ENCODE results near the gene MIX23.
"Not testable (repeated sequence)": the region's sequence is repeated elsewhere in the genome, so short reads cannot be mapped to it uniquely, and the experiment has no call there.

MIX23 gene

DNA sequence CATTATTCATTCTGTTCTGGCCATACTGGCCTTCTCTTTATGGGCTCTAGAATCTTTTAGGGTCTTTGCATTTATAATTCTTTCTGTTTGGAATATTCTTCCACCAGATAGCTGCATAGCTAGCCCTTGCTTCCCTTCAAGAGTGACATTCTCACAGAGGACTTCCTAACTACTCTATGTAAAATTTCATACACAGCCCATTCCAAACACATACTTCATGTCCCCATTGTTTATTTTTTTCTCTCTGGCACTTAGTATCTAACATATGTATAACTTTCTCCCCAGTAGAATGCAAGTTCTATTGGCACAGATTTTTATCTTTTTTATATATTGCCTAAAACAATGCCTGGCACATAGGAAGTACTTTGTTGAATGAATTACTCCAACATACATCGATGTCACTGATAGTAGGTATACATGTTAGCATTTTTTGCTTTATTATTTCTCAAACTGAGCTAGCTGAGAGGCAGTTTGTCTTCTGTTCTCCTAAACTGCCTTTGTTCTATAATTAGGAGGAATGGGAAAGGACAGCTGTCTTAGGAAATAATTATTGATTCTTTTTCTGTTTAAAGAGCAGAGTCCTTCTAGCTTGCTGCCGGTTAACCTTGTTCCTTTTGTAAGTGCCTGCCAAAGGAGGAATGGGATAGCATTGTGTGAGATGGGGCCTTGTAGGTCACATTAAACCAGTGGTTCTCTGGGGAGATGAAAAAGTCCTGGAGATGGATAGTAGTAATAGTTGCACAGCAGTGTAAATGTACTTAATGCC is 8.8 kb upstream of the MIX23 start:
- DNase-seq = no peak

DNA sequence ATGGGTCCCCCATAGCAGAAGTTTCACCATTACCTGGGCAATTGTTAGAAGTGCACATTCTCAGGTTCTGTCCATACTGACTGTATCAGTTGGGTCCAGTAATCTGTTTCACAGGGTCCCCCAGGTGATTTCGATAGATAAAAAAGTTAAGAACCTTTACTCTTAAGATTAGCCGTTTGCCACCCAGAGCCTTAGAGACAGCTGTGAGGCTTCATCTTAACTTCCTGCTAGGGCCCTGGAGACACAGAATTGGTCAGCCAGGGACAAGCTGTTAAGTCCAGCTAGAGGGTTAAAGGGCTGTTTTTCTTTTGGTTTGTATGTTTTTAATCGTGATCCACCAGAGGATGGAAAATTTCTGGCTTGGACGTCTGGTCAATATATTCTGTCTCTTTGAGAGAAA is 7.6 kb upstream of the MIX23 start:
- DNase-seq = no peak

DNA sequence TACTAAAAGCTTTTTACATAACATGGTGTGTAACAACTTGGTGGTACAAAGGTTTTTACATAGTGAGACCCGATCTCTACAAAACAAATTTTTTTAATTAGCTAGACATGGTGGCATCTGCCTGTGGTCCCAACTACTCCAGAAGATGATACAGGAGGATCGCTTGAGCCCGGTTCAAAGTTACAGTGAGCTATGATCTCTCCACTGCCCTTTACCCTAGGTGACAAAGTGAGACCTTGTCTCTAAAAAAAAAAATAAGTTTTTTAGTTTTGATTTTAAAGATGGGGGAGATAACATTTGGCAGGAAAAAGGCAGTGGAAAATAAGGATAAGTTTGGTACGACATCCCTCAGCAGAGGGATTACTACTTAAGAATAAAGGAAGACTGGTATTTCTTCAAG is 6.9 kb upstream of the MIX23 start:
- no peak for DNase-seq

DNA sequence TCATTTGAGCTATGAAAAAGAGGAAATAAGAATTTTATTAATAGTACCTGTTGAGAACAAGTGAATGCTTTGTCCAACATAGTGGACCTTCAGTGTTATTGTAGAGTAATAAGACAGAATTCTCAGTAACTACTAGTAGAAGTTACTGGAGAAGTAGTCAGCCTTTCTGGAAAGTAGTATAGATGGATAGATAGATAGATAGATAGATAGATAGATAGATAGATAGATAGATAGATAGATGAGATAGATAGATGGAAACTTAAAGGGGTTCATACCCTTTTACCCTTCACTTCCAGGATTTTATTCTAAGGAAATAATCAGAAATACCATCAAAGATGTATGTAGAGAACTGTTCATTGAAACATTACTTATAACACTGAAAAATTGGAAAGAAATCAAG is 6.2 kb upstream of the MIX23 start:
- DNase-seq = no peak

DNA sequence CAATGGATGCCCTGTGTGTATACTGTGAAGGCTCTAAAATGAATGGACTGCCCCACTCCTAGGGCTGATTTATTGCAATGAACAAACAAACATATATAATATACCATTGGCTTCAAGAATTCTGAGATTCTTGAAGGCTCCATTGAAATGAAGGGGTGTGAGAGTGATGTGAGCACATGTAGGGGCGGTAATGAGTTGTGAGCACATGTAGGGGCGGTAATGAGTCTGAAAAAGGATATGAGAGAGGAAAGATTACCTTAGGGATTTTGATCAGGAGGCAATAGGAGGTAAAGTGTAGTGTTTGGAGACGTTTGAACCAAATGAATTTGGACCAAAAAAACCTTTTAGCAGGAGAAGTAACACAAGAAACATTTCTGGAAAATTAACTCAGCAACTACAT is 4.7 kb upstream of the MIX23 start:
- no peak for DNase-seq

DNA sequence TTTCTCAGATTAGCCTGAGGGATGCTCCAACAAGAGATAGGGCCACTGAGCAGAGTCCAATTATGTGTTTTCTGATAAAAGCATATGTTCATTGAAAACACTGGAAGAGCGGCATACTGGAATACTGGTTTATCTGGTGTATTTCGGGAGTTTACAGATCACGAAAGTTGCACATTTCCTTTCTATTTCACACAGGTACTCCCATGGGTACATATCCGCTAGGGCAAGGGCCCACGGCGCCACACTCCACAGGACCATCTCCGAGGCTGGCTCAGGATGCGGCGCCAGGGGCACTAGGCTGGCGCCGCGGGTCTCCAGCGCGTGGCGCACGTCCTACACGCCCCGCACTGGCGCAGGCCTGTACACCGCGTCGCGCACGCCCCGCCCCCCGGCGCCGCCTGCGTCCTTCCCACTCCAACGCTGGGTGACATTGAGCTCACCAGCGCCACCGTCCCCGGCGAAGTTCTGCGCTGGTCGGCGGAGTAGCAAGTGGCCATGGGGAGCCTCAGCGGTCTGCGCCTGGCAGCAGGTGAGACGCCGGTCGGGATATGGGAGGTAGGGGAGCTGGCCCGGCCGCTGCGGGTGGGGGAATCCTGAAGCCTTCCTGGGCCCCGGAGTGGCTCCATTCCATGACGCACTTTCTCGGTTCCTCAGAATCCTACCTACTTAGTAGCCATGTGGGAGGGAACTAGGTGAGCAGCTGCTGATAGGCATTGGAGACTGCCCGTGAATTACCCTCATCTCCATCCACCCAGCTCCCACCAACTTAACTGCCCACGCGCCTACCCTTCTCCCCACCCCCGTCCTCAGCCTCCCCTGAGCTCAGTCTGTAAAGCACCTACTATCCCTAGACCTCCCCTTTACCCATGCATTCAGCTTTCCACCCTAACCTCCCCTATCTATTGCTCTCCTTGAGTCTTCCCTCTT is 1.0 kb upstream of the MIX23 start, which contains the start of gene FAM162A:
Gene FAM162A, plus strand, starts transcription at position 412 of the 927 bp plus-strand sequence. Its CDS starts 84 bp downstream, at position 496.
- DNase-seq = peak; percentile 93

DNA sequence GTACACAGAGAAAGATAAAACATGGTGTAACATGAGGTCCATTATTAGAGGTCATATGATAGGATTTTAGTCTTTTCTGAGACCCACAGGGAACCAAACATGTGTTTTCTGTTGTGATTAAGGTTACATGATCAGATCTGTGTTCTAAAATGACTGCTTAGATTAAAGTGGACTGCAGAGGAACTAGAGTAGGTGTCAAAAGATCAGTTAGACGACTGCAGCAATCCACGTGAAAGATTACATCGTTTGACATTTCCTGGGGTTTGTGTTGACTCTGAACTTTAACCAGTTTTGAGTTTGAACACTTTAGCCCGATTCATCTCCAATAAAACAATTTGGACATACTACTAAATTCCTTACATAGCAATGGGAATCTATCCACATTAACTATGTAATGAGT is 5.1 kb downstream of the MIX23 start:
- DNase-seq = no peak

DNA sequence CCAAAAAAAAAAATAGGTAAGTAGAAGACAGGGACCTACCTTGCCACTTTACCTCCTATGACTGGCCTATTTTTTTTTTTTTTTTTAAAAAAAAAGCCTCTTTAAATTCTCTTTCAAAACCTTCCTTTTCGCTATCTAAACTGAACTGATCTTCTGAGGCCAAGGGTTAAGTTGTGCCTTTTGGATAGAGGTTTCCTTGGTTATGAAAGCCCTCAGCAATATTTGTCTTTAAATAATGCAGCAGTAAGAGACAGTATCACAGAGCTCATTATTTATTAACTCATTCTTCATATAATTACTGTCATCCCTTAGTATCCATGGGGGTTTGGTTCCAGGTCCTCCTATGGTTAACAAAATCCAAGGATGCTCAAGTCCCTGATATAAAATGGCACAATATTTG is 9.0 kb downstream of the MIX23 start:
- no peak for DNase-seq

DNA sequence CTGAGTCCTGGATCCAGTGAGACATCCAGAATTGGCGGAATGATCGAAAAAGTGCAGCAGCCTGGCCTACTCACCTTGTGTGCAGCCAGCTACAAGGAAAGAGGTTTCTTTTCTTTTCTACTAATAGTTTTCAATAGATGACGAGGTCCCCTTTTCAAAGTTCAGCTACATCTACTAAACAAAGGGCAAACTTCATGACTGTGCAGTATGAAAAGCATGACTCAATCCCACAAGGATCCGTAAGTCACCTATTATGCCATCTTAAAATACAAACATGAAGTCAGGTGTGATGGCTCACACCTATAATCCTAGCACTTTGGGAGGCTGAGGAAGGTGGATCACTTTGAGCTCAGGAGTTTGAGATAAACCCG is 16.7 kb downstream of the MIX23 start:
- no peak for DNase-seq

DNA sequence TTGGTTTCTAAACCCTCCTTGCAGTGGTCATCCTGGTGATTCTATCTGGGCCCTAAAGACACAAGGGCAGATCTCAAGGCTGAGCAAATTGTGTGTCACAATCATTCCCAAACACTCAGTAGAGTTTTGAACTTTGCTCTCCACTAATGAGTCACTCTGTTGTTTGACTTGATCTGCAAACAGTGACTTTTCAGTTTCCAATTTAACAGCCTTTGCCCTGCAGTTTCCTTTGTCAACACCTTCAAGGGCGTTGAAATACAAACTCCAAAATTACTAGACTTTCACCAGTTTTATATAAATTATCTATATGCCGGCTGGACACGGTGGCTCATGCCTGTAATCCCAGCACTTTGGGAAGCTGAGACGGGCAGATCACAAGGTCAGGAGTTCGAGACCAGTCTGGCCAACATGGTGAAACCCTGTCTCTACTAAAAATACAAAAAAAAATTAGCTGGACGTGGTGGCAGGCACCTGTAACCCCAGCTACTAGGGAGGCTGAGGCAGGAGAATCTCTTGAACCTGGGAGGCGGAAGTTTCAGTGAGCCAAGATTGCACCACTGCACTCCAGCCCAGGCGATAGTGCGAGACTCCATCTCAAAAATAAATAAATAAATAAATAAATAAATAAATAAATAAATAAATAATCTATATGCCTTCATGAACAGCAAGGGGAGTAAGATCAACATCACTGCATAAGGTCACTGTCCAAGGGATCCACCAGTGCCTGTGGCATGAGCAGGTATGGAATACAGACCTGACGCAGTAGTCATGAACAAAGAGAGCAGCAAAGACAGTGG is 17.3 kb downstream of the MIX23 start:
- DNase-seq = not testable (repeated sequence)

DNA sequence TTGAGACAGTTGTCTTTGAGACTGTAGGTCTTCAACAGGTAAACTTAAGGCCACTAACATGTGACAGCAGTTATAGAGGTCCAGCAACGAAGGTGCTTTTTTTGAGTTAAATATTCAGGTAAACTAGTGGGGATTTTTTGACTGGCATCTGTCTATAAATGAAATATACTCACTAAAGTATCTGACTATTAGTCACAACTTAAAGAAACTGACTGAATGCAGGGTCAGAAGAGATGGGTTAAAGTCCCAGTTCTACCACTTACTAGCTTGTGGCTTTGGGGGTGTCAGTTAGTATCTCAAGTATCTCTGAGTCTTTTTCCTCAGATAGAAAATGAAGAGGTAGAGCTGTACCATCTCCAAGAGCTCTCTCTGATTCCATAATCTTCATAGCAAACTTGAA is 18.0 kb downstream of the MIX23 start:
- DNase-seq = no peak

DNA sequence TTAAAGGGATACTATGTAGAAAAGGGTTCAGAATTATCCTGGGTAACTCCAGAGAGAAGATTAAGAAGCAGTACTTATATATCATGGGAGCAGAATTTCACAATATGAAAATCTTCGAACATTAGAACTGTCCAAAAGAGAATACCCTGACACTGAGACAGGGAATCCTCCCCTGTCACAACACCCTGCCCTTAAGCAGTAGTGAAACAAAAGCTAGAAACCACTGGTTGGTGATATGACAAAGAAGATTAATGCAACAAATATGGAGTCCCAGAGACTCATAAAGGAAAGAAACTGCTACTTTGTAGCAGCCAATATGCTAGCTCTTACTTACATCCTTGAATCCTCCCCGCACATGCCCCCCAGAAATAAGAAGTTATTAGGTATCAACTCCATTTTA is 18.5 kb downstream of the MIX23 start:
- no peak for DNase-seq

DNA sequence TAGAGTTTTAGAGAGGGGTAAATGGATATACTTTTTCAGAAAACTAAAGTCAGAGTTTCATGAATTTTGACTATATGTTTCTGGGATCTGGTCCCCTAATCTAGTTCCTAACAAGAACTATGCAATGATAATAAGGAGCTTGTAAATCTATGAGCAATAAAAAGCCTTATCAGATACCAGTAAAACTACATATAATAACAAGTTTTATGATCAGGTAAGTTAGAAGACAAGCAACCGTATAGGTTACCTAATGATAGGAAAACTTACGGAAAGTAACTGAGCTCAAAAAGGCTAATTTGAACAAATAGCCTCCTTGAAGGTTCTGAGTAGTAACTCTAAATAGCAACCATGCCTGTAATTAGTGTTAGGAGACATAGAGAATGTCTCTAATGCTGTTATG is 21.0 kb downstream of the MIX23 start:
- no peak for DNase-seq

DNA sequence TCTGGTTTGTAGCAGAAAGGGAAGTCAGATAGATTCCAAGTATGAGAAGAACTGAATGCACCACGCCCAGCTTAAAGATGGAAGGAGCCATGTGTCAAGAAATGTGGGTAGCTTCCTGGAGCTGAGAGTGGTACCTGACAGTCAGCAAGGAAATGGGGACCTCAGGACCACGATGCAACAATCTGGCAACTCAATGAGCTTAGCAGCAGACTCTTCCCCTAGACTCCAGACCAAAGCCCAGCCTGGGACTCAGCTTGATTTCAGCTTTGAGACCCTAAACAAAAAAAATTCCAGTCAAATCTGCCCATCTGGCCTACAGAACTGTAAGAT is 24.4 kb downstream of the MIX23 start:
- DNase-seq = no peak

DNA sequence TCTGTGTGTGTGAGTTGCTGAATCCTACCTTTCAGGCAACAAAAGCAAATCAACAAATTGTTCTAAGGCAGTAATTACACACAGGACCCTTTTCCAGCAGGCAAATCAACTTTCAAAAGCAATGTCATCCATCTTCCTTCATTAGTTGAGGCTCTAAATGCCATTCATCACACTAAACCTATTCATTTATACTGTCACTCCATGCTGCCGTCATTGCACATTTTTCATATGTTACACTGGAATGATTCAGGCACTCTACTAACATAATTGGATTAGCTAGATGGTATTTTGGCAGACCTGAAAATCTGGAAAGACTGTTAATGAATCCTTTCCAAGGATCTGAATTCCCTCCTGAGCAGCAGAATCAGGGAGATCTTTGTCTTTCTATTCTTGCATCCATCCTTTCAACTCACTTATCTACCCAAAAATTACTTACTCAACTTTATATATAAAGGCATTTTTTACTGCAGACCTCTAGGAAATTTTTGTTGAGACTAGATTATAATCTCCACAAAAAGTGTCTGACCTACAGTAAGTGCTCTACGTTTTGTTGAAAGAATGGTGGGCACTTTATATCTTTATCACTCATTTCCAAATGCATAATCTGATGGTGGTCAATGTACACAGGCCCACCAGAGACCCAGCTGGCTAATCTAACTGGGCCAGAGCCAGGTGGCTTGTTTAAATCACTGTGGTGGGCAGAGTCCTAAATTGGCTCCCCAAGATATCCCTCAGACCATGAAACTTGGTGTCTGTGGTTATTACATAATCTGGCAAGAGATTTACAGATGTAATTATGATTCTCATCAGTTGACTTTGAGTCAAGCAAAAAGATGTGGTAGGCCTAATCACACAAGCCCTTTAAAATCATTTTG is 25.0 kb downstream of the MIX23 start:
- DNase-seq = no peak

DNA sequence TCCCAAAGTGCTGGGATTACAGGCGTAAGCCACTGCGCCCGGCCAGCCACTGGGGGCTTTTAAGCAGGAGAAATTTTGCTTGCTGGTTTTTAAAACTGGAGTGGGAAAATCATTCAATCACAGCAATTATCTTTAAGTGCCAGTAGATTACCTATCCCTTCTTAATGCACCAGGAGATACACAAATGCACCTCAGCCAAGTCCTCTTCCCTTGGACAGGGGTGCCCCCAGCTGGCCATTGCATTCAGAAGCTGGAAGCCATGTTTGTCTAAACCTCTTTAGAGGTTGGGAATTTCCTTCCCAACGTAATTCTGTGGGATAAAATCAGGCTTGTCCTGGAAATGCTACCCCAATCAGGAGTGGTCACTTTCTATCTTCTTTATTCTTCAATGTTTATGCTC is 26.6 kb downstream of the MIX23 start:
- no peak for DNase-seq

DNA sequence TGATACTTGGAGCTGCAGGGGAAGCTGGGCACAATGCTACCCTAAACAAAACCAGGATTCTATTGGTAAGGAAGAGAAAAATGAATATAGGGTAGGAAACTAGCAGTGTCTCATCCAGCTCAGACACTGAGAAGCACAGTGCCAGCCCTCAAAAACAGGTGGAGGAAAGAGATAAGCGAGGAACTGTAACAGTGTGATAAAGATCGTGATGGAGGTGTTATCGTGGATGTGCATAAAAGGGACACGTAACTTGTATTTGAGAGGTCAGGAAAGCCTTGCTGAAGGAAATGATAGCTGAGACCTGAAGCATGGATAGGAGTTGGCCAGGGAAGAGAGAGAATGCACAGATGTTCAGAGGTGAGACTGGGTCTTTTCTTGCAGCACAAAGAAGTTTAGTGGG is 27.4 kb downstream of the MIX23 start:
- no peak for DNase-seq

DNA sequence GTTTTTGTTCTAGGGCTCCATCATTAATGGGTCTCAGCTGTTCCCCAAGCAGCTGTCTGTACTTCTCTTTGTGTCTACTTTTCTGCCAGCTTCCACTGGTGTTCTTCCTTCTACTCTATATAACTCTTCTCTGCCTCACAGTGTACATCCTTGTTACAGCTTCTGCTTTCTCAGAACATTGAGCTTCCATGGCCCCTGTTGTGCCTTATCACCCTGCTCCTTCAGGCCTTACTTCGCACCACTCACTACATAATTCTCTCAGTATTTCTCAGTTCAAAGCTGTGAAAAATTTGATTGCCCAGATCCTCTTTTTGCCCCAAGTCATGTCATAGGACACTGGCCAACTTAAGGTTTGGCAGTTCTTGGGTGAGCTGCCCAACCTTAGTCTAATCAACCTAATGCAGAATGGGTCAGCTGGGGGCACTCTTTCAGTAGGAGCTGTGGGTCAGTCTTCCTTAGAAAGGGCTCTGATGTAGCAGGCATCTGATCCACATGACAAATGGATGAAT is 29.1 kb downstream of the MIX23 start:
- no peak for DNase-seq

DNA sequence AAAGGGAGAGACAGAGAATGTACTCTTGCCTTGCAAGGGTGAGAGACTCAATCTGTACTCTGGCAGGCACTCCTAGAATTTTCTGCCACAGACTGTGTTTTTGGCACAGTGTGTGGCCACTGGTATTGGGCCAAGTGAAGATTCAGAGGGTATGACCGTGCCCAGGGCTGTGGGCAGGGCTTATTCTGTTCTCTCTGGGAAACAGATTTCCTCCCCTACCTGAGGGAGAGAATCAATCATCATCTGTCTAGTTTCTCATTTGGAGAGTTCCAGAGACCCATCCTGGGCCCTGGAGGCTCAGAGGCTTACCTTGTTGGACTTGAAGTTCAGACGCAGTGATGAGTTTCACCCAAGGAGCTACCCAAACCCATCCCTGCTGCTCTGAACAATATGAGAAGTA is 29.8 kb downstream of the MIX23 start:
- no peak for DNase-seq

DNA sequence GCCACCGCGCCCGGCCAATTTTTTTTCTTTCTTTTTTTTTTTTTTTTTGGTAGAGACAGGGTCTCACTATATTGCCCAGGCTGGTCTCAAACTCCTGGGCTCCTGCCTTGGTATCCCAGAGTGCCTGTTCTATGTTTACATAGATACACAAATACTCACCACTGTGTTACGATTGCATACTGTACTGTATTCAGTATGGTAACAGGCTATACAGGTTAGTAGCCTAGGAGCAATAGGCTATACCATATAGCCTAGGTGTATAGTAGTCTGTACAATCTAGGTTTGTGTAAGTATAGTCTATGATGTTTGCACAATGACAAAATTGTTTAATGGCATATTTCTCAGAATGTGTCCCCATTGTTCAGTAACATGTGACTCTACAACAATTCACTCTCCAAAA is 31.4 kb downstream of the MIX23 start:
- DNase-seq = no peak

DNA sequence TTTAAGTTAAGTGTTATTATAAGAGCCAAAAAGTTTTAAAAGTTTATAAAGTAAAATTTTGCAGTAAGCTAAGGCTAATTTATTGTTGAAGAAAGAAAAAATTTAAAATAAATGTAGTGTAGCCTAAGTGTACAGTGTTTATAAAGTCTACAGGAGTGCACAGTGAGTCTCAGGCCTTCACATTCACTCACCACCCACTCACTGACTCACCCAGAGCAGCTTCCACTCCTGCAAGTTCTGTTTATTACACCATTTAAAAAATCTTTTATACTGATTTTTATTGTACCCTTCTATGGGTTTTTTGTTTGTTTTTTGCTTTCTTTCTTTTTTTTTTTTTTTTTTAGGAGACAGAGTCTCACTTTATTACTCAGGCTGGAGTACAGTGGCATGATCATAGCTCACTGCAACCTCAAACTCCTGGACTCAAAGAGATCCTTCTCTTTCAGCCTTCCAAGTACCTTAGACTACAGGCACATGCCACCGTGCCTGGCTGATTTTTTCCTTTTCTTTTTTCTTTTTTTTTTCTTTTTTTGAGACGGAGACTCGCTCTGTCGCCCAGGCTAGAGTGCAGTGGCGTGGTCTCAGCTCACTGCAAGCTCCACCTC is 32.1 kb downstream of the MIX23 start:
- DNase-seq = no peak

DNA sequence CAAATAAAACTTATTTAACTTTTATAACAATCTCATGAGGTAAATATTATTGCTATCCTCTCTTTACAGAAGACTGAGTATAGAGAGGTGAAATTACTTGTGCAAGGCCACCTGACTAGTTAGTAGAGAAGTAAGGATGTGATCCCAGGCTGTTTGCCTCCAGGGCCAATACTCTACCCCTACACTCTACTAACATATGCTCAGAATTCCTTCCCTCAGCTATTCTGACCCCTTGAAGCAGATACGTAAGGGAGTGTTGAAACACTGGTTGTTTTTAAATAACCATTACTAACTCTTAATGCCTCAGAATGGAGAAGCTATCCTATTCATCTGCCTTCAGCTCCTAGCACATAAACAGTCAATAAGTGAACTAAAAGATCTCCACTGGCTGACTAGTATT is 33.9 kb downstream of the MIX23 start:
- DNase-seq = no peak

Data from NCI-H2081 treated with DMSO at 0.1 percent for 48 hours (cell line).